ENCODE measurements around the gene CXCL13. TPM values are rescaled to one million over a fixed set of nuclear protein-coding genes. Genes with fewer than 3 reads are reported as not detected.

The CXCL13 gene
- total and polyA plus RNA-seq, 2 of the 13 experiments (the other 11 are each of a cell fraction or from before 2014, with no cell fraction given), result not detected

DNA sequence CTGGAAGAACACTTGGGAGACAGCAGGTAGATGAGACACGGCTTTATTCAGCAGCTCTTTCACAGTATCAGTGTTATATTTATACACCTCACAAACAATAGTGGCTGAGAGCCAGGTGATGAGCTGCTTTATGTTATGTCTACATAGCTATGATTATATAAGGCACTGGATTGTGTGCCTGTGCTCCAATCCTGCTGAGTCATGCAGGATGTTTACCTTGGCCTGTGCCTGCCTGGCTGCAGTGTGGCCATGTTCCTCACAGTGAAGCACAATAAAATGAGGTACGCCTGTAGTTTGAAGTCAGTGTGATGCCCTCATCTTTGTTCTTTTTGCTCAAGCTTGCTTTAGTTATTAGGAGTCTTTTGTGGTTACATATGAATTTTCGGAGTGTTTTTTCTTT is 31.3 kb downstream of the CXCL13 start (continued):
- TF ChIP-seq TCF12 (IDR thresholded peaks at IDR 0.05) (no peak), TCF12 (CRISPR knock-in tag; IDR thresholded peaks at IDR 0.05) (no peak), TSC22D2 (CRISPR knock-in tag; IDR thresholded peaks at IDR 0.05; ENCODE audit: borderline replicate concordance) (no peak), ISL2 (CRISPR knock-in tag; IDR thresholded peaks at IDR 0.05) (no peak), ZSCAN21 (CRISPR knock-in tag; IDR thresholded peaks at IDR 0.05; ENCODE audit: borderline replicate concordance) (peak; percentile 53; the same call in 1 of the 2 replicates), SIN3A (IDR thresholded peaks at IDR 0.05; ENCODE audit: borderline replicate concordance, low read depth, low read length) (no peak), ZNF557 (CRISPR knock-in tag; IDR thresholded peaks at IDR 0.05) (no peak), MAZ (IDR thresholded peaks at IDR 0.05; ENCODE audit: borderline replicate concordance, low read depth, low read length) (no peak), MAZ (CRISPR knock-in tag; IDR thresholded peaks at IDR 0.05; ENCODE audit: low read depth) (no peak), TEAD3 (CRISPR knock-in tag; optimal IDR thresholded peaks at IDR 0.05; ENCODE audit: borderline replicate concordance) (peak; percentile 66), ZNF484 (CRISPR knock-in tag; IDR thresholded peaks at IDR 0.05; ENCODE audit: borderline replicate concordance, low read depth) (no peak), NFIB (CRISPR knock-in tag; IDR thresholded peaks at IDR 0.05; ENCODE audit: borderline replicate concordance) (no peak), ZNF296 (CRISPR knock-in tag; conservative IDR thresholded peaks at IDR 0.05) (no peak), ERF (CRISPR knock-in tag; IDR thresholded peaks at IDR 0.05) (peak; percentile 69; the same call in 1 of the 2 replicates), MEIS2 (CRISPR knock-in tag; IDR thresholded peaks at IDR 0.05) (no peak), SP5 (CRISPR knock-in tag; IDR thresholded peaks at IDR 0.05; ENCODE audit: borderline replicate concordance, low read depth) (no peak), ZNF83 (CRISPR knock-in tag; IDR thresholded peaks at IDR 0.05; ENCODE audit: borderline replicate concordance) (no peak), ZBTB21 (CRISPR knock-in tag; IDR thresholded peaks at IDR 0.05) (0 out of 2 replicates have a peak, but pooled peaks have one; percentile 37), SP1 (IDR thresholded peaks at IDR 0.05) (no peak), SP1 (CRISPR knock-in tag; IDR thresholded peaks at IDR 0.05) (no peak), ZNF562 (CRISPR knock-in tag; IDR thresholded peaks at IDR 0.05; ENCODE audit: borderline replicate concordance) (no peak), WIZ (CRISPR knock-in tag; IDR thresholded peaks at IDR 0.05) (no peak)
- TF ChIP-seq, protein P1, sequence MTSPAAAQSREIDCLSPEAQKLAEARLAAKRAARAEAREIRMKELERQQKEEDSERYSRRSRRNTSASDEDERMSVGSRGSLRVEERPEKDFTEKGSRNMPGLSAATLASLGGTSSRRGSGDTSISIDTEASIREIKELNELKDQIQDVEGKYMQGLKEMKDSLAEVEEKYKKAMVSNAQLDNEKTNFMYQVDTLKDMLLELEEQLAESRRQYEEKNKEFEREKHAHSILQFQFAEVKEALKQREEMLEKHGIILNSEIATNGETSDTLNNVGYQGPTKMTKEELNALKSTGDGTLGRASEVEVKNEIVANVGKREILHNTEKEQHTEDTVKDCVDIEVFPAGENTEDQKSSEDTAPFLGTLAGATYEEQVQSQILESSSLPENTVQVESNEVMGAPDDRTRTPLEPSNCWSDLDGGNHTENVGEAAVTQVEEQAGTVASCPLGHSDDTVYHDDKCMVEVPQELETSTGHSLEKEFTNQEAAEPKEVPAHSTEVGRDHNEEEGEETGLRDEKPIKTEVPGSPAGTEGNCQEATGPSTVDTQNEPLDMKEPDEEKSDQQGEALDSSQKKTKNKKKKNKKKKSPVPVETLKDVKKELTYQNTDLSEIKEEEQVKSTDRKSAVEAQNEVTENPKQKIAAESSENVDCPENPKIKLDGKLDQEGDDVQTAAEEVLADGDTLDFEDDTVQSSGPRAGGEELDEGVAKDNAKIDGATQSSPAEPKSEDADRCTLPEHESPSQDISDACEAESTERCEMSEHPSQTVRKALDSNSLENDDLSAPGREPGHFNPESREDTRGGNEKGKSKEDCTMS (CRISPR knock-in tag; conservative IDR thresholded peaks at IDR 0.05), result no peak
- TF ChIP-seq, protein P2, sequence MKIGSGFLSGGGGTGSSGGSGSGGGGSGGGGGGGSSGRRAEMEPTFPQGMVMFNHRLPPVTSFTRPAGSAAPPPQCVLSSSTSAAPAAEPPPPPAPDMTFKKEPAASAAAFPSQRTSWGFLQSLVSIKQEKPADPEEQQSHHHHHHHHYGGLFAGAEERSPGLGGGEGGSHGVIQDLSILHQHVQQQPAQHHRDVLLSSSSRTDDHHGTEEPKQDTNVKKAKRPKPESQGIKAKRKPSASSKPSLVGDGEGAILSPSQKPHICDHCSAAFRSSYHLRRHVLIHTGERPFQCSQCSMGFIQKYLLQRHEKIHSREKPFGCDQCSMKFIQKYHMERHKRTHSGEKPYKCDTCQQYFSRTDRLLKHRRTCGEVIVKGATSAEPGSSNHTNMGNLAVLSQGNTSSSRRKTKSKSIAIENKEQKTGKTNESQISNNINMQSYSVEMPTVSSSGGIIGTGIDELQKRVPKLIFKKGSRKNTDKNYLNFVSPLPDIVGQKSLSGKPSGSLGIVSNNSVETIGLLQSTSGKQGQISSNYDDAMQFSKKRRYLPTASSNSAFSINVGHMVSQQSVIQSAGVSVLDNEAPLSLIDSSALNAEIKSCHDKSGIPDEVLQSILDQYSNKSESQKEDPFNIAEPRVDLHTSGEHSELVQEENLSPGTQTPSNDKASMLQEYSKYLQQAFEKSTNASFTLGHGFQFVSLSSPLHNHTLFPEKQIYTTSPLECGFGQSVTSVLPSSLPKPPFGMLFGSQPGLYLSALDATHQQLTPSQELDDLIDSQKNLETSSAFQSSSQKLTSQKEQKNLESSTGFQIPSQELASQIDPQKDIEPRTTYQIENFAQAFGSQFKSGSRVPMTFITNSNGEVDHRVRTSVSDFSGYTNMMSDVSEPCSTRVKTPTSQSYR (CRISPR knock-in tag; IDR thresholded peaks at IDR 0.05; ENCODE audit: borderline replicate concordance), result no peak; the same call in 1 of the 2 replicates
- TF ChIP-seq, protein P3, sequence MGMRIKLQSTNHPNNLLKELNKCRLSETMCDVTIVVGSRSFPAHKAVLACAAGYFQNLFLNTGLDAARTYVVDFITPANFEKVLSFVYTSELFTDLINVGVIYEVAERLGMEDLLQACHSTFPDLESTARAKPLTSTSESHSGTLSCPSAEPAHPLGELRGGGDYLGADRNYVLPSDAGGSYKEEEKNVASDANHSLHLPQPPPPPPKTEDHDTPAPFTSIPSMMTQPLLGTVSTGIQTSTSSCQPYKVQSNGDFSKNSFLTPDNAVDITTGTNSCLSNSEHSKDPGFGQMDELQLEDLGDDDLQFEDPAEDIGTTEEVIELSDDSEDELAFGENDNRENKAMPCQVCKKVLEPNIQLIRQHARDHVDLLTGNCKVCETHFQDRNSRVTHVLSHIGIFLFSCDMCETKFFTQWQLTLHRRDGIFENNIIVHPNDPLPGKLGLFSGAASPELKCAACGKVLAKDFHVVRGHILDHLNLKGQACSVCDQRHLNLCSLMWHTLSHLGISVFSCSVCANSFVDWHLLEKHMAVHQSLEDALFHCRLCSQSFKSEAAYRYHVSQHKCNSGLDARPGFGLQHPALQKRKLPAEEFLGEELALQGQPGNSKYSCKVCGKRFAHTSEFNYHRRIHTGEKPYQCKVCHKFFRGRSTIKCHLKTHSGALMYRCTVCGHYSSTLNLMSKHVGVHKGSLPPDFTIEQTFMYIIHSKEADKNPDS (CRISPR knock-in tag; IDR thresholded peaks at IDR 0.05), result no peak
- TF ChIP-seq, protein P4, sequence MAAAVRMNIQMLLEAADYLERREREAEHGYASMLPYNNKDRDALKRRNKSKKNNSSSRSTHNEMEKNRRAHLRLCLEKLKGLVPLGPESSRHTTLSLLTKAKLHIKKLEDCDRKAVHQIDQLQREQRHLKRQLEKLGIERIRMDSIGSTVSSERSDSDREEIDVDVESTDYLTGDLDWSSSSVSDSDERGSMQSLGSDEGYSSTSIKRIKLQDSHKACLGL (CRISPR knock-in tag; IDR thresholded peaks at IDR 0.05), result no peak
